ENCODE measurements around the gene LRRC28. TPM values are rescaled to one million over a fixed set of nuclear protein-coding genes. Genes with fewer than 3 reads are reported as not detected.

LRRC28 gene
- polyA plus RNA-seq, 1 of the 3 experiments (the other 2 are of a cell fraction) = 15.2 TPM

- Histone ChIP-seq H3K36me3 (replicated peaks in 1 of 2; ENCODE audit: control insufficient read depth in 1 of 2, insufficient read depth in 2 of 2, low read length in 1 of 2) (no peaks in the 10 kb centered on the region), H2AFZ (ENCODE audit: low read depth) (no peak overlapping the region), H3K27me3 (ENCODE audit: insufficient read depth) (no peaks in the 10 kb centered on the region), H3K9me2 (no peaks in the 10 kb centered on the region), H3K79me2 (ENCODE audit: insufficient read depth) (no peaks in the 10 kb centered on the region), H3K4me2 (no peak overlapping the region), H3K27ac (ENCODE audit: low read depth in 2 of 2, low read length in 1 of 2) (no peak overlapping the region), H3F3A (replicated peaks; ENCODE audit: insufficient read depth) (peaks cover 7% of the 10 kb centered on the region), H3K9me3 (no peaks in the 10 kb centered on the region), H4K20me1 (ENCODE audit: insufficient read depth) (no peaks in the 10 kb centered on the region), H3K4me1 (ENCODE audit: control insufficient read depth in 1 of 2, insufficient read depth in 2 of 2, low read depth in 1 of 2, low read length in 1 of 2) (peaks cover 8 to 18% of the 10 kb centered on the region in 2 experiments; a peak in 3 of 4 replicates), H3K9ac (no peak overlapping the region), H3K4me3 (ENCODE audit: low read depth in 2 of 2, low read length in 1 of 2) (no peak overlapping the region)
- 96% methylated on average over 11 of the region's 11 CpGs for WGBS (ENCODE audit: low lambda C conversion rate)
- TF ChIP-seq GABPA (IDR thresholded peaks at IDR 0.05; ENCODE audit: low read depth) = no peak
- no peak for TF ChIP-seq MAX (IDR thresholded peaks at IDR 0.05; ENCODE audit: low read depth)
- TF ChIP-seq GATA2 (CRISPR knock-in tag; IDR thresholded peaks at IDR 0.05) = no peak
- TF ChIP-seq MXI1 (IDR thresholded peaks at IDR 0.05; ENCODE audit: low read depth, low read length) = no peak
- TF ChIP-seq IRF3 (IDR thresholded peaks at IDR 0.05; ENCODE audit: low read depth, low read length) = no peak
- TF ChIP-seq FOXJ3 (CRISPR knock-in tag; IDR thresholded peaks at IDR 0.05) = no peak
- DNase-seq = no peak
- POLR2A ChIA-PET = no interaction called here
- CTCF ChIA-PET = no interaction called here
These were observed 186.9 kb downstream of the LRRC28 start for GRCh38 chr15:99438224-99438585.

- Histone ChIP-seq H3K9me2 (no peaks in the 10 kb centered on the region), H4K20me1 (ENCODE audit: insufficient read depth) (no peaks in the 10 kb centered on the region), H2AFZ (ENCODE audit: low read depth) (peak overlapping the region; percentile 74), H3K27me3 (ENCODE audit: insufficient read depth) (no peaks in the 10 kb centered on the region), H3K36me3 (replicated peaks in 1 of 2; ENCODE audit: control insufficient read depth in 1 of 2, insufficient read depth in 2 of 2, low read length in 1 of 2) (no peaks in the 10 kb centered on the region), H3K4me3 (ENCODE audit: low read depth in 2 of 2, low read length in 1 of 2) (no peak overlapping the region), H3K4me2 (no peak overlapping the region), H3F3A (replicated peaks; ENCODE audit: insufficient read depth) (peaks cover 7% of the 10 kb centered on the region), H3K4me1 (ENCODE audit: control insufficient read depth in 1 of 2, insufficient read depth in 2 of 2, low read depth in 1 of 2, low read length in 1 of 2) (peaks cover 8 to 18% of the 10 kb centered on the region in 2 experiments; a peak in 3 of 4 replicates), H3K79me2 (ENCODE audit: insufficient read depth) (no peaks in the 10 kb centered on the region), H3K9ac (no peak overlapping the region), H3K9me3 (no peaks in the 10 kb centered on the region), H3K27ac (ENCODE audit: low read depth in 2 of 2, low read length in 1 of 2) (no peak overlapping the region)
- ChIA-PET POLR2A (no interaction called here), CTCF (no interaction called here)
- TF ChIP-seq MAX (IDR thresholded peaks at IDR 0.05; ENCODE audit: low read depth) = no peak
- TF ChIP-seq NRF1 (IDR thresholded peaks at IDR 0.05; ENCODE audit: low read depth, low read length) = no peak
- no peak for TF ChIP-seq TEAD4 (IDR thresholded peaks at IDR 0.05; ENCODE audit: borderline replicate concordance, insufficient read depth)
- 91% methylated on average over 24 of the region's 24 CpGs for WGBS (ENCODE audit: low lambda C conversion rate)
- DNase-seq = no peak
These were observed 187.6 kb downstream of the LRRC28 start for GRCh38 chr15:99438691-99439523.

- Histone ChIP-seq H2AFZ (ENCODE audit: low read depth) (no peak overlapping the region), H3K4me3 (ENCODE audit: low read depth in 2 of 2, low read length in 1 of 2) (no peak overlapping the region), H3K9ac (no peak overlapping the region), H3K27ac (ENCODE audit: low read depth in 2 of 2, low read length in 1 of 2) (no peak overlapping the region), H3K27me3 (ENCODE audit: insufficient read depth) (no peaks in the 10 kb centered on the region), H4K20me1 (ENCODE audit: insufficient read depth) (no peaks in the 10 kb centered on the region), H3K9me2 (no peaks in the 10 kb centered on the region), H3K4me2 (no peak overlapping the region), H3K79me2 (ENCODE audit: insufficient read depth) (no peaks in the 10 kb centered on the region), H3K9me3 (no peaks in the 10 kb centered on the region), H3K4me1 (ENCODE audit: control insufficient read depth in 1 of 2, insufficient read depth in 2 of 2, low read depth in 1 of 2, low read length in 1 of 2) (peaks cover 8 to 18% of the 10 kb centered on the region in 2 experiments; a peak in 3 of 4 replicates), H3K36me3 (replicated peaks in 1 of 2; ENCODE audit: control insufficient read depth in 1 of 2, insufficient read depth in 2 of 2, low read length in 1 of 2) (no peaks in the 10 kb centered on the region), H3F3A (replicated peaks; ENCODE audit: insufficient read depth) (peaks cover 7% of the 10 kb centered on the region)
- no peak for TF ChIP-seq NFIC (IDR thresholded peaks at IDR 0.05; ENCODE audit: borderline replicate concordance)
- TF ChIP-seq GABPA (IDR thresholded peaks at IDR 0.05; ENCODE audit: low read depth) = no peak
- TF ChIP-seq EZH2phosphoT487 (IDR thresholded peaks at IDR 0.05; ENCODE audit: borderline replicate concordance, low read depth) = no peak
- TF ChIP-seq CHD2 (IDR thresholded peaks at IDR 0.05; ENCODE audit: low read length, partially characterized antibody) = no peak
- TF ChIP-seq TCF12 (IDR thresholded peaks at IDR 0.05) = no peak
- POLR2A ChIA-PET = no interaction called here
- CTCF ChIA-PET = no interaction called here
- no peak for DNase-seq
- 94% methylated on average over 7 of the region's 9 CpGs for WGBS (ENCODE audit: low lambda C conversion rate)
These were observed 188.2 kb downstream of the LRRC28 start for GRCh38 chr15:99439524-99439835.
